ENCODE data around the gene METTL21C.

Gene METTL21C

GRCh38 chr13:102651392-102651791 lies 43.5 kb downstream of the METTL21C start:
- H3K27ac ChIP-seq (ENCODE audit: low read depth, low read length), result no peak overlapping the region
- H3K9me3 ChIP-seq (ENCODE audit: control insufficient read depth in 5 of 5, low read length in 5 of 5), result no peaks in the 10 kb centered on the region
- H3K9ac ChIP-seq (ENCODE audit: low read length in 5 of 5), result no peak overlapping the region
- no peak overlapping the region for H3K4me3 ChIP-seq (ENCODE audit: low read depth in 1 of 5, low read length in 5 of 5)
- peaks cover 0 to 7% (median 0%) of the 10 kb centered on the region in 5 donors for H3K4me1 ChIP-seq (ENCODE audit: control insufficient read depth in 5 of 5, insufficient read depth in 5 of 5, low read length in 5 of 5)
- H3K27me3 ChIP-seq (ENCODE audit: control insufficient read depth in 5 of 5, insufficient read depth in 4 of 5, low read length in 5 of 5), result no peaks in the 10 kb centered on the region
- peaks cover 34 to 65% (median 49%) of the 10 kb centered on the region in 5 donors for H3K36me3 ChIP-seq (ENCODE audit: control insufficient read depth in 5 of 5, insufficient read depth in 5 of 5, low read length in 5 of 5)

DNA sequence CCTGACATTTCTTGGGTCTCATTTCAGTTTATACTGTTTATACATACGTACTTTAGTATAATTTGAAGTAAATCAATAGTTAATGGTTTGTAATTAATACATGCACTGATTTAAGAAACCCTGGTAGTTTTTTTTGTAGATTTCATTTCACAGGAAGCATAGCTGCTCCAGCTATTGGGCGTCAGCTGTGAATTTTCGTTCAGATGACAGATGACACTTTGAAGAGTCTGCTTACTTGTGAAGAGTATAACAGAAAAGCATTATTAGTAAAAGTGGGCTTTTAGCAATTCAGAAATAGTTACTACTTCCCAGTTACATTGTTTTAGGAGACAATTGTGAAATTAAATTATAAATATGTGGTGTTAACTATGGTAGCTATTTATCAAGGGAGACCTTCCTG lies 44.4 kb downstream of the METTL21C start:
- no peak overlapping the region for H3K9ac ChIP-seq (ENCODE audit: low read length in 5 of 5)
- no peaks in the 10 kb centered on the region for H3K4me1 ChIP-seq (ENCODE audit: control insufficient read depth in 5 of 5, insufficient read depth in 5 of 5, low read length in 5 of 5)
- no peak overlapping the region for H3K4me3 ChIP-seq (ENCODE audit: low read depth in 1 of 5, low read length in 5 of 5)
- H3K27me3 ChIP-seq (ENCODE audit: control insufficient read depth in 5 of 5, insufficient read depth in 4 of 5, low read length in 5 of 5), result no peaks in the 10 kb centered on the region
- H3K36me3 ChIP-seq (ENCODE audit: control insufficient read depth in 5 of 5, insufficient read depth in 5 of 5, low read length in 5 of 5), result peaks cover 32 to 70% (median 54%) of the 10 kb centered on the region in 5 donors
- no peak overlapping the region for H3K27ac ChIP-seq (ENCODE audit: low read depth, low read length)
- H3K9me3 ChIP-seq (ENCODE audit: control insufficient read depth in 5 of 5, low read length in 5 of 5), result no peaks in the 10 kb centered on the region

- Histone ChIP-seq H3K27ac (ENCODE audit: low read depth, low read length) (no peak overlapping the region), H3K36me3 (ENCODE audit: control insufficient read depth in 5 of 5, insufficient read depth in 5 of 5, low read length in 5 of 5) (peaks cover 44 to 78% (median 60%) of the 10 kb centered on the region in 5 donors), H3K4me3 (ENCODE audit: low read depth in 1 of 5, low read length in 5 of 5) (no peak overlapping the region), H3K9me3 (ENCODE audit: control insufficient read depth in 5 of 5, low read length in 5 of 5) (no peaks in the 10 kb centered on the region), H3K9ac (ENCODE audit: low read length in 5 of 5) (peak overlapping the region in 1 of 5 donors; percentile 14), H3K27me3 (ENCODE audit: control insufficient read depth in 5 of 5, insufficient read depth in 4 of 5, low read length in 5 of 5) (no peaks in the 10 kb centered on the region), H3K4me1 (ENCODE audit: control insufficient read depth in 5 of 5, insufficient read depth in 5 of 5, low read length in 5 of 5) (no peaks in the 10 kb centered on the region)
These were observed 46.8 kb downstream of the METTL21C start for GRCh38 chr13:102648046-102648445.

GRCh38 chr13:102645701-102646100 lies 49.1 kb downstream of the METTL21C start:
- Histone ChIP-seq H3K36me3 (ENCODE audit: control insufficient read depth in 5 of 5, insufficient read depth in 5 of 5, low read length in 5 of 5) (peaks cover 56 to 86% (median 69%) of the 10 kb centered on the region in 5 donors), H3K27ac (ENCODE audit: low read depth, low read length) (no peak overlapping the region)

DNA sequence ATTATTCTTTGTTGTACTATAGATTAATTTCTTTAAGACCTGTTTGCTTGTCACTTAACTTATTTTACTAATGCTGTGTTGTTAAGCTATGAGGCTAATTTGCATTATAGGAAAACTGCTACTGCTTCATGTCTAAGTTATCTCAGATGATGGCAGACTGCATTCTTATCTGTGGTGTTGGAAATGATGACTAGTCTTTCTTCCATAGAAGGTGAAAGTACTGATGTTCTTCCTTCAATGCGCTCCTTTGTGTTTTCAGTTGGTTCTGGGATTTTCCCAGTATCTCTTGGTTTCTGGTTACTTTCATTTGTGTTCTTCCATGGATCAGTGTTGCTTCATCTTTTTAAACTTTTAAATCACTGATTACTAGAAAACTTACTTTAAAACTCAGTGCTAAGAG lies 51.2 kb downstream of the METTL21C start:
- Histone ChIP-seq H3K27me3 (ENCODE audit: control insufficient read depth in 5 of 5, insufficient read depth in 4 of 5, low read length in 5 of 5) (no peaks in the 10 kb centered on the region), H3K4me3 (ENCODE audit: low read depth in 1 of 5, low read length in 5 of 5) (no peak overlapping the region), H3K9me3 (ENCODE audit: control insufficient read depth in 5 of 5, low read length in 5 of 5) (no peaks in the 10 kb centered on the region), H3K36me3 (ENCODE audit: control insufficient read depth in 5 of 5, insufficient read depth in 5 of 5, low read length in 5 of 5) (peaks cover 59 to 90% (median 68%) of the 10 kb centered on the region in 5 donors), H3K27ac (ENCODE audit: low read depth, low read length) (no peak overlapping the region), H3K4me1 (ENCODE audit: control insufficient read depth in 5 of 5, insufficient read depth in 5 of 5, low read length in 5 of 5) (peaks cover 0 to 6% (median 2%) of the 10 kb centered on the region in 5 donors), H3K9ac (ENCODE audit: low read length in 5 of 5) (no peak overlapping the region)

More at GRCh38 chr13:102645701-102646100, 49.1 kb downstream of the METTL21C start:
- no peaks in the 10 kb centered on the region for H3K9me3 ChIP-seq (ENCODE audit: control insufficient read depth in 5 of 5, low read length in 5 of 5)
- H3K4me3 ChIP-seq (ENCODE audit: low read depth in 1 of 5, low read length in 5 of 5), result no peak overlapping the region
- H3K4me1 ChIP-seq (ENCODE audit: control insufficient read depth in 5 of 5, insufficient read depth in 5 of 5, low read length in 5 of 5), result peaks cover 0 to 6% (median 0%) of the 10 kb centered on the region in 5 donors
- no peaks in the 10 kb centered on the region for H3K27me3 ChIP-seq (ENCODE audit: control insufficient read depth in 5 of 5, insufficient read depth in 4 of 5, low read length in 5 of 5)
- no peak overlapping the region for H3K9ac ChIP-seq (ENCODE audit: low read length in 5 of 5)

- Histone ChIP-seq H3K9me3 (ENCODE audit: control insufficient read depth in 5 of 5, low read length in 5 of 5) (no peaks in the 10 kb centered on the region), H3K27me3 (ENCODE audit: control insufficient read depth in 5 of 5, insufficient read depth in 4 of 5, low read length in 5 of 5) (no peaks in the 10 kb centered on the region), H3K4me1 (ENCODE audit: control insufficient read depth in 5 of 5, insufficient read depth in 5 of 5, low read length in 5 of 5) (peaks cover 0 to 12% (median 4%) of the 10 kb centered on the region in 5 donors), H3K36me3 (ENCODE audit: control insufficient read depth in 5 of 5, insufficient read depth in 5 of 5, low read length in 5 of 5) (peaks cover 60 to 90% (median 69%) of the 10 kb centered on the region in 5 donors), H3K27ac (ENCODE audit: low read depth, low read length) (no peak overlapping the region), H3K4me3 (ENCODE audit: low read depth in 1 of 5, low read length in 5 of 5) (no peak overlapping the region), H3K9ac (ENCODE audit: low read length in 5 of 5) (no peak overlapping the region)
These were observed 52.4 kb downstream of the METTL21C start for GRCh38 chr13:102642475-102642874.

- Histone ChIP-seq H3K27ac (ENCODE audit: low read depth, low read length) (no peak overlapping the region), H3K4me3 (ENCODE audit: low read depth in 1 of 5, low read length in 5 of 5) (no peak overlapping the region), H3K9me3 (ENCODE audit: control insufficient read depth in 5 of 5, low read length in 5 of 5) (no peaks in the 10 kb centered on the region), H3K4me1 (ENCODE audit: control insufficient read depth in 5 of 5, insufficient read depth in 5 of 5, low read length in 5 of 5) (peaks cover 0 to 12% (median 4%) of the 10 kb centered on the region in 5 donors), H3K9ac (ENCODE audit: low read length in 5 of 5) (no peak overlapping the region), H3K27me3 (ENCODE audit: control insufficient read depth in 5 of 5, insufficient read depth in 4 of 5, low read length in 5 of 5) (no peaks in the 10 kb centered on the region), H3K36me3 (ENCODE audit: control insufficient read depth in 5 of 5, insufficient read depth in 5 of 5, low read length in 5 of 5) (peaks cover 58 to 90% (median 69%) of the 10 kb centered on the region in 5 donors)
These were observed 52.8 kb downstream of the METTL21C start for GRCh38 chr13:102642029-102642428.

DNA sequence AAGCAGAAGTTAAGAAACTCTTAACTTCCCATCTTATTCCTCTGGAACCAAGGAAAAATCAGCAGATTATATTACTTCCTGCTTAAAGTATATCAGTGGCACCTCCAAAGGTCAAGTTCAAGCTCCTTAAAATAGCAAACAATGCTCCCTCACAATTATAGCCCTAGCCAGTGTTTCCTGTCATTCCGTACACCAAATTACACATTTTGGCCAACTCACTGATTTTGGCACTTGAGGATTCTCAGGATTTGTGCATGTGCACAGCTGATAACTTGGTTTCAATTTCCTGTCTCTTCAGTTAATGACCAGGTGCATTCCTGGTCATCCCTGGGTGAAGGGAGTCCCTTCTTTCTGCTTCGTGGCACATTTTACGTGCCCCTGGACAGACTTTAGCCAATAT lies 56.1 kb downstream of the METTL21C start:
- Histone ChIP-seq H3K27me3 (ENCODE audit: control insufficient read depth in 5 of 5, insufficient read depth in 4 of 5, low read length in 5 of 5) (no peaks in the 10 kb centered on the region), H3K9ac (ENCODE audit: low read length in 5 of 5) (no peak overlapping the region), H3K36me3 (ENCODE audit: control insufficient read depth in 5 of 5, insufficient read depth in 5 of 5, low read length in 5 of 5) (peaks cover 64 to 93% (median 76%) of the 10 kb centered on the region in 5 donors), H3K9me3 (ENCODE audit: control insufficient read depth in 5 of 5, low read length in 5 of 5) (no peaks in the 10 kb centered on the region), H3K27ac (ENCODE audit: low read depth, low read length) (no peak overlapping the region), H3K4me1 (ENCODE audit: control insufficient read depth in 5 of 5, insufficient read depth in 5 of 5, low read length in 5 of 5) (peaks cover 0 to 12% (median 4%) of the 10 kb centered on the region in 5 donors), H3K4me3 (ENCODE audit: low read depth in 1 of 5, low read length in 5 of 5) (no peak overlapping the region)
